Keratinocyte (primary cell): ENCODE results near the gene SLC26A4. TPM values are rescaled to one million over a fixed set of nuclear protein-coding genes. Genes with fewer than 3 reads are reported as not detected.
A peak's percentile ranks its signal among the peaks of the same experiment; 100 is the strongest.

Source experiments
- DNase-seq: peaks from one replicate; pipeline ENCODE4 v3.0.0-alpha.2; 2011; ENCODE audit warnings: low read depth, missing footprints, low spot score
- FAIRE-seq: peaks from 2 replicates; lab custom pipeline; 2011; peaks lifted over from hg19 to GRCh38; lab: Jason Lieb, UNC
- H2AFZ ChIP-seq: 2 replicates; pipeline ENCODE4 v1.6.0; 2012; ENCODE audit warnings: low read length, control low read depth, inconsistent platforms; ENCODE audit not compliant: control insufficient read depth
- H3K27ac ChIP-seq: 2 replicates; pipeline ENCODE4 v1.5.1; 2011; ENCODE audit warnings: low read length; ENCODE audit not compliant: control insufficient read depth, insufficient read depth
- H3K27me3 ChIP-seq: 3 replicates; pipeline ENCODE4 v1.6.0; 2011; ENCODE audit warnings: low read length; ENCODE audit not compliant: control insufficient read depth, insufficient read depth; ENCODE audit errors: extremely low read depth
- H3K36me3 ChIP-seq, 2 experiments: 2 replicates in 1 of 2; 3 replicates in 1 of 2; pipeline ENCODE4 v1.5.1; 2011; ENCODE audit warnings: low read length in 2 of 2, mild to moderate bottlenecking in 1 of 2; ENCODE audit not compliant: control insufficient read depth in 2 of 2, insufficient read depth in 2 of 2; ENCODE audit errors: extremely low read depth in 1 of 2
- H3K4me1 ChIP-seq: 3 replicates; pipeline ENCODE4 v1.5.1; 2011; ENCODE audit warnings: low read length; ENCODE audit not compliant: control insufficient read depth, insufficient read depth; ENCODE audit errors: extremely low read depth
- H3K4me2 ChIP-seq: 3 replicates; pipeline ENCODE4 v1.6.0; 2011; ENCODE audit warnings: low read depth, low read length; ENCODE audit not compliant: control insufficient read depth, insufficient read depth; ENCODE audit errors: extremely low read depth
- H3K4me3 ChIP-seq, 3 experiments: fragments of 200-600 bp in 1 of 3; sonication (generic) in 1 of 3; 2 replicates in 2 of 3; 3 replicates in 1 of 3; pipeline ENCODE4 v1.5.1; 2011 to 2016; ENCODE audit warnings: low read length in 3 of 3, mild to moderate bottlenecking in 3 of 3, control low read depth in 2 of 3, inconsistent platforms in 1 of 3, low read depth in 1 of 3, mixed read lengths in 1 of 3, mixed run types in 1 of 3, moderate library complexity in 1 of 3; ENCODE audit not compliant: control insufficient read depth in 2 of 3, insufficient read depth in 2 of 3; ENCODE audit errors: extremely low read depth in 1 of 3
- H3K79me2 ChIP-seq: 2 replicates; pipeline ENCODE4 v1.6.0; 2012; ENCODE audit warnings: low read length; ENCODE audit not compliant: control insufficient read depth, insufficient read depth
- H3K9ac ChIP-seq: 3 replicates; pipeline ENCODE4 v1.6.0; 2011; ENCODE audit warnings: low read length; ENCODE audit not compliant: control insufficient read depth, insufficient read depth; ENCODE audit errors: extremely low read depth
- H3K9me1 ChIP-seq: 3 replicates; pipeline ENCODE4 v1.6.0; 2011; ENCODE audit warnings: low read length; ENCODE audit not compliant: control insufficient read depth, insufficient read depth; ENCODE audit errors: extremely low read depth
- H3K9me3 ChIP-seq: 2 replicates; pipeline ENCODE4 v1.5.1; 2012; ENCODE audit warnings: low read depth, low read length; ENCODE audit not compliant: control insufficient read depth
- H4K20me1 ChIP-seq: 3 replicates; pipeline ENCODE4 v1.6.0; 2011; ENCODE audit warnings: low read length; ENCODE audit not compliant: control insufficient read depth, insufficient read depth; ENCODE audit errors: extremely low read depth
- EZH2 ChIP-seq: IDR thresholded peaks from one replicate; pipeline ENCODE4 v1.6.1; 2012; ENCODE audit warnings: inconsistent platforms, mild to moderate bottlenecking, low read length, moderate library complexity
- dilution Hi-C: fragments of 300-500 bp; cut with MboI; formaldehyde crosslinking; loops from one replicate; pipeline ENCODE4 v1.7.0; 2020; ENCODE audit warnings: low sequenced_read_pairs; ENCODE audit not compliant: extremely low pct_ligation_motif_present
- polyA plus RNA-seq, 5 experiments: library from polyadenylated mRNA; depleted of rRNA in 3 of 5; stranded (reverse) in 3 of 5; stranded (forward) in 1 of 5; unstranded in 1 of 5; fragments of >200 nt; gene quantifications; 1 replicate in 1 of 5; 2 replicates in 3 of 5; 3 replicates in 1 of 5; pipeline versions ENCODE4 v1.2.1 to v1.2.3, GENCODE V29; 2011 to 2012; ENCODE audit warnings: missing spikeins in 2 of 5, low read depth in 1 of 5, low replicate concordance in 1 of 5
- TF ChIP-seq, protein P1 (sequence below), 3 experiments: IDR thresholded peaks in 1 of 3; conservative IDR thresholded peaks in 1 of 3; optimal IDR thresholded peaks in 1 of 3; 2 replicates in 2 of 3; 3 replicates in 1 of 3; pipeline versions ENCODE3 to v1.5.1; 2011; ENCODE audit warnings: low read length in 3 of 3, mild to moderate bottlenecking in 3 of 3, moderate library complexity in 2 of 3, control low read depth in 1 of 3, inconsistent platforms in 1 of 3; ENCODE audit not compliant: insufficient read depth in 2 of 3; ENCODE audit errors: extremely low read depth in 1 of 3

Gene SLC26A4
- polyA plus RNA-seq, 1 donor (not counting 4 experiments of a cell fraction or from before 2014, with no cell fraction given): 0.26 TPM

DNA sequence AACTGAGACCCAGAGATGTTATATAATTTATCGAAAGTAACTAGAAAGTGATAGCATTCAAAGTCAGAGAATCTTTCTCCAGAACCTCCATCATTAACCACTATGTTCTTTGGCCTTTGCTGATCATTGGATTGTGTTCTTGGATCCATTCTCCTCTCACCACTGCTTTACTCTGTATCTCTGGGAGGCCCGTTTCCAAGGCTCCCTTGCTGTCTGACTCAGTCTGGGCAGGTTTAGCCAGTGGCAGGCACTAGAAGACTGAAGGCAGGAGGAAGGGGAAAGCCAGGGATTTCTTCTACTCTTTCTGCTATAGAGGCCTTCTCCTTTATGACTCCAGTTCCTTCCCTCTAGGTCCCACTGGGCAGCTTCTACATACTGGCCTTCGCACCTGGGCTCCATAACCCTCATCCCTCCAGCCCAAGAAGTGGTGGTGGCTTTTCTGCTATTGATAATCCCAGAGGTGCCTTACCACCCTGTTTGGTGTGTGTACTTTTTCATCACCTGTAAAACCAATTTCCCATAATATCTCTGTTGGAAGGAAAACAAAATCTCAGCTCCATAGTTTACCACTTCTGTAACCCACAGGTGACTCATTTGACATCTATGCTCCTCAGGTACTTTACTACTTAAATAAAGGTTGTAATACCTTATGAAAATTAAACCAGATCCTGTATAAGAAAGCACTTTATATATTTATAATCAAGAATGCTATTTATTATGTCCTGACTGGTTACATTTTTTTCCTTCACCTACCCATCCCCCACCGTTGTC is 44.5 kb upstream of the SLC26A4 start:
- Histone ChIP-seq H3K9me3 (no peaks in the 10 kb centered on the region), H4K20me1 (no peaks in the 10 kb centered on the region), H3K27me3 (no peaks in the 10 kb centered on the region), H3K9ac (no peak overlapping the region), H3K9me1 (no peaks in the 10 kb centered on the region), H2AFZ (no peak overlapping the region), H3K4me1 (peaks cover 21% of the 10 kb centered on the region), H3K36me3 (peaks cover 8 to 11% of the 10 kb centered on the region in 2 experiments), H3K27ac (no peak overlapping the region), H3K79me2 (no peaks in the 10 kb centered on the region), H3K4me3 (no peak overlapping the region), H3K4me2 (no peak overlapping the region)
- DNase-seq: no peak
- dilution Hi-C loops: no loop called here
- no peak for TF ChIP-seq EZH2
- TF ChIP-seq, protein P1, sequence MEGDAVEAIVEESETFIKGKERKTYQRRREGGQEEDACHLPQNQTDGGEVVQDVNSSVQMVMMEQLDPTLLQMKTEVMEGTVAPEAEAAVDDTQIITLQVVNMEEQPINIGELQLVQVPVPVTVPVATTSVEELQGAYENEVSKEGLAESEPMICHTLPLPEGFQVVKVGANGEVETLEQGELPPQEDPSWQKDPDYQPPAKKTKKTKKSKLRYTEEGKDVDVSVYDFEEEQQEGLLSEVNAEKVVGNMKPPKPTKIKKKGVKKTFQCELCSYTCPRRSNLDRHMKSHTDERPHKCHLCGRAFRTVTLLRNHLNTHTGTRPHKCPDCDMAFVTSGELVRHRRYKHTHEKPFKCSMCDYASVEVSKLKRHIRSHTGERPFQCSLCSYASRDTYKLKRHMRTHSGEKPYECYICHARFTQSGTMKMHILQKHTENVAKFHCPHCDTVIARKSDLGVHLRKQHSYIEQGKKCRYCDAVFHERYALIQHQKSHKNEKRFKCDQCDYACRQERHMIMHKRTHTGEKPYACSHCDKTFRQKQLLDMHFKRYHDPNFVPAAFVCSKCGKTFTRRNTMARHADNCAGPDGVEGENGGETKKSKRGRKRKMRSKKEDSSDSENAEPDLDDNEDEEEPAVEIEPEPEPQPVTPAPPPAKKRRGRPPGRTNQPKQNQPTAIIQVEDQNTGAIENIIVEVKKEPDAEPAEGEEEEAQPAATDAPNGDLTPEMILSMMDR (optimal IDR thresholded peaks at IDR 0.05 in 1 of 3, IDR thresholded peaks at IDR 0.05 in 1 of 3, conservative IDR thresholded peaks at IDR 0.05 in 1 of 3; ENCODE audit: extremely low read depth in 1 of 3, insufficient read depth in 2 of 3, low read length in 3 of 3): no peak
- peak; percentile 39 for FAIRE-seq

DNA sequence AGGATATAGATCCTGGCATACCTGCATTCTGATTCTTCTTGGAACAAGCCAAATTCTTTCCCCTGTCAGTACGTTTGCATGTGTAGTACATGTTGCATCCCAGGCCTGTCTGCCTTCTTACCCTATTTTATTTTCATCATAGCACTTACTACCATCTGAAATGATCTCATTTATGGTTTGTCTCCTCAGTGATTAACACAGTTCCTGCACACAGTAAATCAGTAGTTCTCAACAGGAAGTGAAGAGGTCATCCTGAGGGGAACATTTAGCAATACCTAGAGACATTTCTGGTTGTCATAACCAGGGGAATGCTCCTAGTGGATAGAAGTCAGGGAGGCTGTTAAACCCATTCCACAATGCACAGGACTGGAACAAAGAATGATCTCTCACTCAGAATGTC is 38.2 kb upstream of the SLC26A4 start:
- Histone ChIP-seq H3K9me1 (no peaks in the 10 kb centered on the region), H4K20me1 (no peaks in the 10 kb centered on the region), H3K79me2 (no peaks in the 10 kb centered on the region), H3K27ac (no peak overlapping the region), H3K4me2 (no peak overlapping the region), H3K36me3 (peaks cover 5 to 13% of the 10 kb centered on the region in 2 experiments), H3K9me3 (no peaks in the 10 kb centered on the region), H2AFZ (no peak overlapping the region), H3K9ac (no peak overlapping the region), H3K27me3 (no peaks in the 10 kb centered on the region), H3K4me1 (no peaks in the 10 kb centered on the region), H3K4me3 (no peak overlapping the region)
- FAIRE-seq: peak; percentile 23
- dilution Hi-C loops: no loop called here
- DNase-seq: no peak
- no peak for TF ChIP-seq EZH2
- TF ChIP-seq, protein P1 (optimal IDR thresholded peaks at IDR 0.05 in 1 of 3, IDR thresholded peaks at IDR 0.05 in 1 of 3, conservative IDR thresholded peaks at IDR 0.05 in 1 of 3; ENCODE audit: extremely low read depth in 1 of 3, insufficient read depth in 2 of 3, low read length in 3 of 3): no peak
